Trophoblast cell (in vitro differentiated cells and primary cell): ENCODE results near the gene WDR72.

Experiments used
- DNase-seq, 2 donors: peaks; one replicate each; pipeline ENCODE4 v3.0.0-alpha.2; 2016
- H2AFZ ChIP-seq: 2 replicates; pipeline ENCODE4 v1.6.1; 2013; ENCODE audit warnings: low read length, moderate library complexity, mild to moderate bottlenecking; ENCODE audit not compliant: insufficient read depth, poor library complexity
- H2AK5ac ChIP-seq: 2 replicates; pipeline ENCODE4 v1.6.1; 2013; ENCODE audit warnings: mild to moderate bottlenecking, low read length
- H2BK120ac ChIP-seq: 2 replicates; pipeline ENCODE4 v1.6.1; 2013; ENCODE audit warnings: low read length, mild to moderate bottlenecking, moderate library complexity; ENCODE audit not compliant: insufficient read depth, poor library complexity
- H2BK12ac ChIP-seq: 2 replicates; pipeline ENCODE4 v1.6.1; 2013; ENCODE audit warnings: mild to moderate bottlenecking, low read length, moderate library complexity
- H2BK5ac ChIP-seq: 2 replicates; pipeline ENCODE4 v1.6.1; 2013; ENCODE audit warnings: low read length, low read depth, moderate library complexity, mild to moderate bottlenecking; ENCODE audit not compliant: poor library complexity
- H3K14ac ChIP-seq: 2 replicates; pipeline ENCODE4 v1.6.1; 2013; ENCODE audit warnings: mild to moderate bottlenecking, low read length
- H3K18ac ChIP-seq: 2 replicates; pipeline ENCODE4 v1.6.1; 2013; ENCODE audit warnings: mild to moderate bottlenecking, low read length
- H3K23ac ChIP-seq: 2 replicates; pipeline ENCODE4 v1.6.1; 2013; ENCODE audit warnings: low read length
- H3K27ac ChIP-seq: 2 replicates; pipeline ENCODE4 v1.5.1; 2013; ENCODE audit warnings: low read depth, mild to moderate bottlenecking, inconsistent platforms, low read length, moderate library complexity
- H3K27me3 ChIP-seq: 2 replicates; pipeline ENCODE4 v1.6.1; 2013; ENCODE audit warnings: inconsistent platforms, mild to moderate bottlenecking, low read length, moderate library complexity; ENCODE audit not compliant: insufficient read depth
- H3K36me3 ChIP-seq, 2 experiments: 1 replicate in 1 of 2; 2 replicates in 1 of 2; pipeline ENCODE4 v1.6.1; 2013; ENCODE audit warnings: low read length in 2 of 2, mild to moderate bottlenecking in 2 of 2, moderate library complexity in 1 of 2; ENCODE audit not compliant: insufficient read depth in 2 of 2, control insufficient read depth in 1 of 2
- H3K4ac ChIP-seq: 2 replicates; pipeline ENCODE4 v1.6.1; 2013; ENCODE audit warnings: low read depth, mild to moderate bottlenecking, low read length, moderate library complexity
- H3K4me1 ChIP-seq, 2 experiments: 1 replicate in 1 of 2; 2 replicates in 1 of 2; pipeline ENCODE4 v1.6.1; 2013; ENCODE audit warnings: low read length in 2 of 2, mild to moderate bottlenecking in 2 of 2, moderate library complexity in 1 of 2; ENCODE audit not compliant: insufficient read depth in 2 of 2, control insufficient read depth in 1 of 2
- H3K4me2 ChIP-seq: 2 replicates; pipeline ENCODE4 v1.6.1; 2013; ENCODE audit warnings: inconsistent platforms, mild to moderate bottlenecking, low read length, moderate library complexity
- H3K4me3 ChIP-seq: 2 replicates; pipeline ENCODE4 v1.5.1; 2013; ENCODE audit warnings: mild to moderate bottlenecking, low read depth, low read length, inconsistent platforms
- H3K79me1 ChIP-seq: one replicate; pipeline ENCODE4 v1.6.1; 2013; ENCODE audit warnings: low read length
- H3K79me2 ChIP-seq: 2 replicates; pipeline ENCODE4 v1.6.1; 2013; ENCODE audit warnings: low read length, mild to moderate bottlenecking; ENCODE audit not compliant: control insufficient read depth, insufficient read depth, poor library complexity
- H3K9ac ChIP-seq: 2 replicates; pipeline ENCODE4 v1.6.1; 2013; ENCODE audit warnings: mild to moderate bottlenecking, low read length
- H3K9me3 ChIP-seq: 2 replicates; pipeline ENCODE4 v1.6.1; 2013; ENCODE audit warnings: low read depth, mild to moderate bottlenecking, control low read depth, inconsistent platforms, low read length; ENCODE audit not compliant: insufficient read depth
- H4K12ac ChIP-seq: 2 replicates; pipeline ENCODE4 v1.6.1; 2013; ENCODE audit warnings: low read depth, mild to moderate bottlenecking, low read length, moderate library complexity
- H4K8ac ChIP-seq: 2 replicates; pipeline ENCODE4 v1.6.1; 2013; ENCODE audit warnings: low read depth, mild to moderate bottlenecking, low read length, moderate library complexity
- H4K91ac ChIP-seq: one replicate; pipeline ENCODE4 v1.6.1; 2013; ENCODE audit warnings: low read depth, mild to moderate bottlenecking, low read length, moderate library complexity
- WGBS: extraction: QIAGEN DNeasy Blood & Tissue Kit; methylation state at CpG from one replicate; pipeline ENCODE4 v1.1.7; 2013; ENCODE audit warnings: missing lambda C conversion rate; ENCODE audit not compliant: insufficient read length, insufficient coverage; ENCODE audit errors: extremely low coverage; 5-methylcytosine and 5-hydroxymethylcytosine counted together

WDR72 gene

DNA sequence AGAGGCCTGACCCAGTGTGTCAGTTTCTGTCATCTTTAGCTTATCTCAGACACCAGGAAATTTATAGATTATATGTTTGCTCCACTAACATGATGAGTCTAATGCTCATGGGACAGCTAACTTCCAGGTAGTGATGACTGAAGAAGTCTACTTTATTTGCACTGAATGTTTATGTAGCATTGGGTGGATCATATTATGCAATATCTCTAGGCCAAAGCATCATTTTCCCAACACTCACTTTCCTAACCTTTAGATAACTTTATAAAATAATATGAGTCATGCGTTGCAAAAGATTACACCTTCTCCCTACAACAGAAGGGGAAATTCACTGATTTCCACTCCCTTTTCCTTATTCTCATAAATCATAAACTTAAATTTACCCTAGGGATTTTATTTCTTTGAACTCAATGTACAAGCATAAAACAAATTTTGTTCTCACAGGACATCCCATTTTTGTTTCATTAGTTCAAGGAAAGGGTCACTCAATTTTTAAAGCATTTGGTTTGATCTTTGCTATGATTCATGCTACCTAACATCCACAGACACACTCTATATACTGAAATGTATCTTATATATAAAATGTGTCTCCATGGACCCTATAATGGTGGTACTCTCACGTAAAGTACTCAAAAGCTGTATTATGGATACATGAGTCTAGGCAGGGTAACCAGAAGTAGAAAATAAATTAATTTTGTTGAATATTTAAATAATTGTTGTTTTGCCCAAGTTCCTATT, 225.2 kb downstream of the WDR72 start:
- Histone ChIP-seq H3K4me2 (no peak overlapping the region), H3K36me3 (no peaks in the 10 kb centered on the region), H3K9me3 (no peaks in the 10 kb centered on the region), H3K23ac (no peak overlapping the region), H4K91ac (no peak overlapping the region), H3K79me1 (no peaks in the 10 kb centered on the region), H3K27me3 (no peaks in the 10 kb centered on the region), H4K12ac (no peak overlapping the region), H2BK5ac (no peak overlapping the region), H4K8ac (no peak overlapping the region), H2AK5ac (no peak overlapping the region), H3K14ac (no peak overlapping the region), H2AFZ (no peak overlapping the region), H3K4me1 (no peaks in the 10 kb centered on the region), H3K4me3 (no peak overlapping the region), H3K9ac (no peak overlapping the region), H3K18ac (no peak overlapping the region), H3K4ac (no peak overlapping the region), H2BK120ac (no peak overlapping the region), H3K27ac (no peak overlapping the region), H2BK12ac (no peak overlapping the region), H3K79me2 (no peaks in the 10 kb centered on the region)
- no CpG with 5 or more reads among the region's 2 CpGs for WGBS
- DNase-seq, result no peak

DNA sequence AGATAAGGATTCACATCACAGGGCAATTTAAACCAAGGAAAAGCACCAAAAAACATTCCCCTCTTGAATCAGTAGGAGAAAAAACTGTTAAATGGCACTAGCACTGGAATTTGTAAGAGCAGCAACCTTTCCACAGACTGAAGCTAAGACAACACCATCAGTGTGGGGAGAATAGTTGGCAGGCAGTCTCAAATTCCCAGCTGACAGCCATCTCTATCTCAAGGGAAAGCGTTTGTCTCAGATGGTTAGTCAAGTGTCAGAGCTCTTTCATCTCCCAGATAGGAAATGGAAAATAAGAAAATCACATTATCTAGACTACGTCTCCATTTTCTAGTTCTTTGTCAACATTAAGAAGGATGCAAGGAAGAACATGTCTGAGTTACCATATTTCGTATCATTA, 228.7 kb downstream of the WDR72 start:
- Histone ChIP-seq H3K9ac (no peak overlapping the region), H3K27me3 (no peaks in the 10 kb centered on the region), H3K36me3 (no peaks in the 10 kb centered on the region), H3K14ac (no peak overlapping the region), H3K79me2 (no peaks in the 10 kb centered on the region), H3K23ac (no peak overlapping the region), H3K79me1 (no peaks in the 10 kb centered on the region), H3K4ac (no peak overlapping the region), H3K18ac (no peak overlapping the region), H3K4me2 (no peak overlapping the region), H4K91ac (no peak overlapping the region), H3K4me1 (no peaks in the 10 kb centered on the region), H2AK5ac (no peak overlapping the region), H2BK12ac (no peak overlapping the region), H4K8ac (no peak overlapping the region), H2AFZ (no peak overlapping the region), H2BK5ac (no peak overlapping the region), H3K4me3 (no peak overlapping the region), H3K9me3 (no peaks in the 10 kb centered on the region), H4K12ac (no peak overlapping the region), H3K27ac (no peak overlapping the region), H2BK120ac (no peak overlapping the region)
- no peak for DNase-seq
- no CpG with 5 or more reads among the region's 3 CpGs for WGBS

DNA sequence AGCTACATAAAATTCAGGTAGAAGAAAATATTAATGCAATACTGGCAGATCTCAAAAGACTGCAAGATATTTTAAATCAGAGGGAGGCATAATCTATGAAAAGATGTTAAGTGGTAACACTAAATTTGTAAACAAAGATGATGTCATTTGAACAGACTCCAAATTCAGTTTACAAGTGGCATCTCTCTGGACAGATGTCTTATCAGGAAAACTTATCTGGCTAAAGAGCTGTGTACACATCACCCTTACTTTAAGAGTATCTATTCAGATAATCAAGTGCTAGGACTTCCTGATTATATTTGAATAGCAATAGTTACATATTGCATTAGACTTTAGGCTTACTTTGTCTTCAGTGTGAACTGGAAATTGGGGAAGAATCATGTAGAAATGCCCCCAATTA, 231.5 kb downstream of the WDR72 start:
- Histone ChIP-seq H3K4me3 (no peak overlapping the region), H3K23ac (no peak overlapping the region), H3K27me3 (no peaks in the 10 kb centered on the region), H3K27ac (no peak overlapping the region), H2BK12ac (no peak overlapping the region), H3K79me1 (no peaks in the 10 kb centered on the region), H3K79me2 (no peaks in the 10 kb centered on the region), H2BK5ac (no peak overlapping the region), H3K9ac (no peak overlapping the region), H3K18ac (no peak overlapping the region), H2AFZ (no peak overlapping the region), H4K91ac (no peak overlapping the region), H3K4ac (no peak overlapping the region), H3K4me1 (no peaks in the 10 kb centered on the region), H3K9me3 (no peaks in the 10 kb centered on the region), H2BK120ac (no peak overlapping the region), H2AK5ac (no peak overlapping the region), H3K14ac (no peak overlapping the region), H4K12ac (no peak overlapping the region), H3K36me3 (no peaks in the 10 kb centered on the region), H4K8ac (no peak overlapping the region), H3K4me2 (no peak overlapping the region)
- DNase-seq, result no peak

DNA sequence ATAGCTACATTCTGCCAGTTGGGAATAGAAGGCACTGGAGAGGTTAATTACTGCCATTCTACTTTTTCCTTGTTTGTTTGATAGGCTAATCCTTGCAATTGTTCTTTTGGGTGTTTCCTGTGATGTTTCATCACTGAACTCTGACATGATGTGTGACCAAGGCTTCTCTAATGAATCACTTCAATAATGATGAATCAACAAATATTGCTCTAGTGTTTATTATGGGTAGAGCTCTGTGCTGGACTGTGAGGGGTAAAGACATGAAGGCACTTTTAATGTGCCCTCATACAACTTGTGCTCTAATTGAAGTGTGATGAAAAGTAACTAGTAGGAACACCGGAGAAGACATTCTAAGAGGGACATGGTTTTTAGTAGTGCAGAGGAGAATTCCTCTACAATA, 233.6 kb downstream of the WDR72 start:
- H3K9me3 ChIP-seq, result no peaks in the 10 kb centered on the region
- H3K27ac ChIP-seq, result no peak overlapping the region
- H2BK12ac ChIP-seq, result no peak overlapping the region
- no peaks in the 10 kb centered on the region for H3K36me3 ChIP-seq
- no peak overlapping the region for H2AFZ ChIP-seq
- WGBS, result no CpG with 5 or more reads among the region's 1 CpG
- no peak overlapping the region for H3K14ac ChIP-seq
- no peaks in the 10 kb centered on the region for H3K79me2 ChIP-seq
- no peaks in the 10 kb centered on the region for H3K27me3 ChIP-seq
- H3K4me1 ChIP-seq, result no peaks in the 10 kb centered on the region
- H4K8ac ChIP-seq, result no peak overlapping the region
- no peak overlapping the region for H3K4me2 ChIP-seq
- no peak overlapping the region for H2BK120ac ChIP-seq
- H4K12ac ChIP-seq, result no peak overlapping the region
- H2AK5ac ChIP-seq, result no peak overlapping the region
- H4K91ac ChIP-seq, result no peak overlapping the region
- no peaks in the 10 kb centered on the region for H3K79me1 ChIP-seq
- H2BK5ac ChIP-seq, result no peak overlapping the region
- no peak for DNase-seq
- no peak overlapping the region for H3K4ac ChIP-seq
- no peak overlapping the region for H3K9ac ChIP-seq
- H3K4me3 ChIP-seq, result no peak overlapping the region
- H3K23ac ChIP-seq, result no peak overlapping the region
- no peak overlapping the region for H3K18ac ChIP-seq
